ENCODE results near the gene USP25.

Gene USP25

GRCh38 chr21:15774590-15774989 lies 44.8 kb downstream of the USP25 start:
- TF ChIP-seq MAX (IDR thresholded peaks at IDR 0.05) (no peak), ZBTB7A (IDR thresholded peaks at IDR 0.05; ENCODE audit: low read depth) (no peak), USF1 (IDR thresholded peaks at IDR 0.05) (no peak), CEBPB (IDR thresholded peaks at IDR 0.05) (no peak), REST (IDR thresholded peaks at IDR 0.05; ENCODE audit: low read depth) (no peak), RAD21 (IDR thresholded peaks at IDR 0.05; ENCODE audit: low read depth) (no peak), EP300 (IDR thresholded peaks at IDR 0.05; ENCODE audit: borderline replicate concordance) (no peak), TAF1 (IDR thresholded peaks at IDR 0.05; ENCODE audit: low read depth) (no peak), FOXM1 (IDR thresholded peaks at IDR 0.05; ENCODE audit: borderline replicate concordance, low read depth) (no peak)

- TF ChIP-seq REST (IDR thresholded peaks at IDR 0.05; ENCODE audit: low read depth): no peak
- no peak for TF ChIP-seq USF1 (IDR thresholded peaks at IDR 0.05)
- TF ChIP-seq CEBPB (IDR thresholded peaks at IDR 0.05): no peak
- no peak for TF ChIP-seq TCF12 (IDR thresholded peaks at IDR 0.05; ENCODE audit: low read depth)
- TF ChIP-seq MAX (IDR thresholded peaks at IDR 0.05): no peak
- no peak for TF ChIP-seq TAF1 (IDR thresholded peaks at IDR 0.05; ENCODE audit: low read depth)
- no peak for TF ChIP-seq ZBTB7A (IDR thresholded peaks at IDR 0.05; ENCODE audit: low read depth)
- TF ChIP-seq CREB1 (IDR thresholded peaks at IDR 0.05; ENCODE audit: low read depth): no peak
- TF ChIP-seq YY1 (IDR thresholded peaks at IDR 0.05; ENCODE audit: low read depth): no peak
- no peak for TF ChIP-seq RAD21 (IDR thresholded peaks at IDR 0.05; ENCODE audit: low read depth)
- TF ChIP-seq TEAD4 (IDR thresholded peaks at IDR 0.05): no peak
- no peak for TF ChIP-seq EP300 (IDR thresholded peaks at IDR 0.05; ENCODE audit: borderline replicate concordance)
- TF ChIP-seq FOXM1 (IDR thresholded peaks at IDR 0.05; ENCODE audit: borderline replicate concordance, low read depth): no peak
- TF ChIP-seq EGR1 (IDR thresholded peaks at IDR 0.05): no peak
Observed at GRCh38 chr21:15775291-15775690, 45.5 kb downstream of the USP25 start.

- TF ChIP-seq EP300 (IDR thresholded peaks at IDR 0.05; ENCODE audit: borderline replicate concordance): no peak
- TF ChIP-seq ZBTB7A (IDR thresholded peaks at IDR 0.05; ENCODE audit: low read depth): no peak
- no peak for TF ChIP-seq NFIC (IDR thresholded peaks at IDR 0.05)
- TF ChIP-seq RAD21 (IDR thresholded peaks at IDR 0.05; ENCODE audit: low read depth): no peak
- TF ChIP-seq TCF12 (IDR thresholded peaks at IDR 0.05; ENCODE audit: low read depth): no peak
- TF ChIP-seq FOXM1 (IDR thresholded peaks at IDR 0.05; ENCODE audit: borderline replicate concordance, low read depth): no peak
- TF ChIP-seq MAX (IDR thresholded peaks at IDR 0.05): no peak
Observed at GRCh38 chr21:15775981-15776380, 46.2 kb downstream of the USP25 start.

GRCh38 chr21:15776818-15777217 lies 47.0 kb downstream of the USP25 start:
- no peak for TF ChIP-seq TEAD4 (IDR thresholded peaks at IDR 0.05)
- TF ChIP-seq FOXM1 (IDR thresholded peaks at IDR 0.05; ENCODE audit: borderline replicate concordance, low read depth): no peak
- no peak for TF ChIP-seq EP300 (IDR thresholded peaks at IDR 0.05; ENCODE audit: borderline replicate concordance)
- no peak for TF ChIP-seq MAX (IDR thresholded peaks at IDR 0.05)
- no peak for TF ChIP-seq ZBTB7A (IDR thresholded peaks at IDR 0.05; ENCODE audit: low read depth)
- no peak for TF ChIP-seq USF1 (IDR thresholded peaks at IDR 0.05)
- TF ChIP-seq RAD21 (IDR thresholded peaks at IDR 0.05; ENCODE audit: low read depth): no peak
- TF ChIP-seq NFIC (IDR thresholded peaks at IDR 0.05): no peak
- no peak for TF ChIP-seq CREB1 (IDR thresholded peaks at IDR 0.05; ENCODE audit: low read depth)
- no peak for TF ChIP-seq CEBPB (IDR thresholded peaks at IDR 0.05)

- no peak for TF ChIP-seq EP300 (IDR thresholded peaks at IDR 0.05; ENCODE audit: borderline replicate concordance)
- TF ChIP-seq TCF12 (IDR thresholded peaks at IDR 0.05; ENCODE audit: low read depth): no peak
- no peak for TF ChIP-seq RAD21 (IDR thresholded peaks at IDR 0.05; ENCODE audit: low read depth)
- no peak for TF ChIP-seq REST (IDR thresholded peaks at IDR 0.05; ENCODE audit: low read depth)
- no peak for TF ChIP-seq TAF1 (IDR thresholded peaks at IDR 0.05; ENCODE audit: low read depth)
- TF ChIP-seq CEBPB (IDR thresholded peaks at IDR 0.05): no peak
- no peak for TF ChIP-seq USF1 (IDR thresholded peaks at IDR 0.05)
- no peak for TF ChIP-seq TEAD4 (IDR thresholded peaks at IDR 0.05)
- no peak for TF ChIP-seq FOXM1 (IDR thresholded peaks at IDR 0.05; ENCODE audit: borderline replicate concordance, low read depth)
- no peak for TF ChIP-seq YY1 (IDR thresholded peaks at IDR 0.05; ENCODE audit: low read depth)
- no peak for TF ChIP-seq ZBTB7A (IDR thresholded peaks at IDR 0.05; ENCODE audit: low read depth)
- TF ChIP-seq MAX (IDR thresholded peaks at IDR 0.05): no peak
- TF ChIP-seq NFIC (IDR thresholded peaks at IDR 0.05): no peak
Observed at GRCh38 chr21:15781986-15782385, 52.2 kb downstream of the USP25 start.

All from Ishikawa (cell line).